HepG2 (cell line): Measurements from ENCODE around the gene PNN. TPM values are rescaled to one million over a fixed set of nuclear protein-coding genes. Genes with fewer than 3 reads are reported as not detected.

ENCODE experiments used
- ATF4 ChIP-seq, 2 experiments: fragments of 450-650 bp in 1 of 2; sonication (generic) in 1 of 2; formaldehyde crosslinking; IDR thresholded peaks; 2 replicates each; pipeline versions ENCODE4 v1.5.0 to v1.8.0; 2020 to 2022; ENCODE audit warnings: mild to moderate bottlenecking in 1 of 2, missing genetic modification reagents in 1 of 2
- BRF2 ChIP-seq: sonication (generic); formaldehyde crosslinking; IDR thresholded peaks from 2 replicates; pipeline ENCODE4 v1.8.1; 2022; ENCODE audit warnings: mild to moderate bottlenecking, missing genetic modification reagents
- EEA1 ChIP-seq: sonication (generic); formaldehyde crosslinking; IDR thresholded peaks from 2 replicates; pipeline ENCODE4 v1.5.1; 2020; ENCODE audit warnings: mild to moderate bottlenecking, missing genetic modification reagents, borderline replicate concordance
- ELF3 ChIP-seq: IDR thresholded peaks from 2 replicates; pipeline ENCODE4 v1.6.1; 2016; ENCODE audit warnings: missing genetic modification reagents, missing compliant biosample characterization
- HNF4G ChIP-seq, 2 experiments: sonication (generic) in 1 of 2; formaldehyde crosslinking in 1 of 2; IDR thresholded peaks; 2 replicates each; pipeline versions ENCODE4 v1.4.0 to v1.6.1; 2011 to 2020; ENCODE audit warnings: borderline replicate concordance in 2 of 2, low read depth in 2 of 2, mild to moderate bottlenecking in 2 of 2, low read length in 1 of 2, missing genetic modification reagents in 1 of 2, moderate library complexity in 1 of 2
- KLF6 ChIP-seq: IDR thresholded peaks from 2 replicates; pipeline ENCODE4 v1.8.0; 2016; ENCODE audit warnings: missing biosample characterization, missing genetic modification reagents
- KMT2A ChIP-seq: sonication (generic); formaldehyde crosslinking; IDR thresholded peaks from 2 replicates; pipeline ENCODE4 v1.4.0; 2020; ENCODE audit warnings: missing genetic modification reagents
- MTF2 ChIP-seq: sonication (generic); formaldehyde crosslinking; IDR thresholded peaks from 2 replicates; pipeline ENCODE4 v1.5.0; 2020; ENCODE audit warnings: missing genetic modification reagents, borderline replicate concordance
- MYNN ChIP-seq: sonication (generic); formaldehyde crosslinking; IDR thresholded peaks from 2 replicates; pipeline ENCODE4 v1.4.0; 2020; ENCODE audit warnings: mild to moderate bottlenecking, low read depth, missing genetic modification reagents
- PITX1 ChIP-seq: sonication (generic); formaldehyde crosslinking; IDR thresholded peaks from 2 replicates; pipeline ENCODE4 v1.5.1; 2020; ENCODE audit warnings: mild to moderate bottlenecking, missing genetic modification reagents
- POLR2A ChIP-seq, 2 experiments: IDR thresholded peaks; 2 replicates each; pipeline ENCODE4 v1.6.1; 2011; ENCODE audit warnings: low read depth in 2 of 2, low read length in 2 of 2, mild to moderate bottlenecking in 1 of 2, moderate library complexity in 1 of 2; ENCODE audit not compliant: insufficient read depth in 1 of 2
- SKIL ChIP-seq: sonication (generic); formaldehyde crosslinking; IDR thresholded peaks from 2 replicates; pipeline ENCODE4 v1.8.0; 2022; ENCODE audit warnings: missing genetic modification reagents, mild to moderate bottlenecking, moderate library complexity, borderline replicate concordance
- SMARCC2 ChIP-seq: fragments of 450-650 bp; IDR thresholded peaks from 2 replicates; pipeline ENCODE4 v1.6.1; 2017; ENCODE audit warnings: antibody characterized with exemption, mild to moderate bottlenecking
- SMARCE1 ChIP-seq: fragments of 450-650 bp; IDR thresholded peaks from 2 replicates; pipeline ENCODE4 v1.6.1; 2017; ENCODE audit warnings: borderline replicate concordance
- SP140L ChIP-seq: sonication (generic); formaldehyde crosslinking; IDR thresholded peaks from 2 replicates; pipeline ENCODE4 v1.4.0; 2020; ENCODE audit warnings: missing genetic modification reagents, borderline replicate concordance
- SPEN ChIP-seq: sonication (generic); formaldehyde crosslinking; IDR thresholded peaks from 2 replicates; pipeline ENCODE4 v1.5.1; 2020; ENCODE audit warnings: low read depth, mild to moderate bottlenecking, missing genetic modification reagents
- SUZ12 ChIP-seq: fragments of 150-350 bp; IDR thresholded peaks from 2 replicates; pipeline ENCODE4 v1.6.1; 2014; ENCODE audit warnings: low read depth, low read length
- U2AF2 ChIP-seq: fragments of 200-400 bp; formaldehyde crosslinking; IDR thresholded peaks from 2 replicates; pipeline ENCODE4 v1.6.1; 2017; ENCODE audit warnings: low read depth, mild to moderate bottlenecking, low read length
- ZBTB4 ChIP-seq: sonication (generic); formaldehyde crosslinking; IDR thresholded peaks from 2 replicates; pipeline ENCODE4 v1.4.0; 2020; ENCODE audit warnings: missing genetic modification reagents, mild to moderate bottlenecking, borderline replicate concordance
- ZNF264 ChIP-seq: sonication (generic); formaldehyde crosslinking; IDR thresholded peaks from 2 replicates; pipeline ENCODE4 v1.4.0; 2020; ENCODE audit warnings: missing genetic modification reagents
- ZNF296 ChIP-seq: sonication (generic); formaldehyde crosslinking; conservative IDR thresholded peaks from 2 replicates; pipeline ENCODE4 v1.5.0; 2020; ENCODE audit warnings: mild to moderate bottlenecking, missing genetic modification reagents
- polyA plus RNA-seq, 8 experiments: library from polyadenylated mRNA; depleted of rRNA in 3 of 8; stranded (reverse) in 7 of 8; unstranded in 1 of 8; fragments of >200 nt; fragmentation: Illumina TruSeq in 4 of 8; extraction: Trizol in 4 of 8; gene quantifications; 2 replicates each; pipeline versions ENCODE4 v1.2.1 to v1.2.3, GENCODE V29; 2011 to 2016; ENCODE audit warnings: low read depth in 4 of 8, missing spikeins in 1 of 8, mixed read lengths in 1 of 8; ENCODE audit not compliant: insufficient read depth in 1 of 8
- total RNA-seq, 5 experiments: library from RNA; depleted of rRNA; stranded (reverse); fragments of >200 nt; fragmentation: Illumina TruSeq; extraction: Trizol; gene quantifications; 2 replicates each; pipeline ENCODE4 v1.2.3, GENCODE V29; 2016; ENCODE audit warnings: low read depth in 1 of 5

Gene PNN
- total and polyA plus RNA-seq, 2 of the 13 experiments (the other 11 are each of a cell fraction or from before 2014, with no cell fraction given) = 58.0 to 214 TPM

GRCh38 chr14:39174560-39175444 lies at the start of gene PNN (continued):
- TF ChIP-seq ZBTB4 (no peak; the same call in 1 of the 2 replicates), SMARCC2 (no peak; the same call in 1 of the 2 replicates), ZNF296 (CRISPR knock-in tag) (no peak), SUZ12 (no peak), SMARCE1 (no peak), PITX1 (CRISPR knock-in tag) (peak; percentile 83), ELF3 (no peak), BRF2 (peak; percentile 89), SKIL (CRISPR knock-in tag) (no peak), HNF4G (IDR thresholded peaks at IDR 0.05; ENCODE audit: borderline replicate concordance, low read depth, low read length) (peak; percentile 42), HNF4G (CRISPR knock-in tag; IDR thresholded peaks at IDR 0.05; ENCODE audit: borderline replicate concordance, low read depth) (no peak; the same call in 1 of the 2 replicates), SPEN (peak; percentile 99), KLF6 (peak; percentile 99), ATF4 (CRISPR knock-in tag; IDR thresholded peaks at IDR 0.05) (peak in 1 of 2 experiments; percentile 72; a peak in 1 of 4 replicates), U2AF2 (peak; percentile 71; the same call in 1 of the 2 replicates), MTF2 (no peak), SP140L (peak; percentile 97), MYNN (CRISPR knock-in tag) (peak; percentile 89; the same call in 1 of the 2 replicates), EEA1 (CRISPR knock-in tag) (peak; percentile 94; the same call in 1 of the 2 replicates), KMT2A (CRISPR knock-in tag) (peak; percentile 90), ZNF264 (CRISPR knock-in tag) (0 out of 2 replicates have a peak, but pooled peaks have one; percentile 61), POLR2A (IDR thresholded peaks at IDR 0.05; ENCODE audit: insufficient read depth in 1 of 2, low read depth in 2 of 2, low read length in 2 of 2) (peak in 1 of 2 experiments; percentile 98; a peak in 2 of 4 replicates)
